Liver (tissue), 9 donors: ENCODE results near the gene CAMK1D. TPM values are rescaled to one million over a fixed set of nuclear protein-coding genes. Genes with fewer than 3 reads are reported as not detected.
A peak's percentile ranks its signal among the peaks of the same experiment; 100 is the strongest.

ENCODE experiments used
- DNase-seq: peaks from one replicate; pipeline ENCODE4 v3.0.0-alpha.2; 2017; ENCODE audit warnings: low spot score
- H3K27ac ChIP-seq, 2 donors: one replicate each; pipeline ENCODE4 v1.7.0; 2013; ENCODE audit warnings: inconsistent platforms in 2 of 2, low read length in 2 of 2, control low read depth in 1 of 2, low read depth in 1 of 2, mild to moderate bottlenecking in 1 of 2
- H3K27me3 ChIP-seq, 4 donors: one replicate each; pipeline versions ENCODE4 v1.6.1 to v1.7.0; 2013; ENCODE audit warnings: low read length in 3 of 4, inconsistent platforms in 1 of 4, mild to moderate bottlenecking in 1 of 4, moderate library complexity in 1 of 4; ENCODE audit not compliant: control insufficient read depth in 4 of 4, insufficient read depth in 4 of 4
- H3K36me3 ChIP-seq, 4 donors: one replicate each; pipeline versions ENCODE4 v1.6.1 to v1.7.0; 2013; ENCODE audit warnings: low read length in 3 of 4, mild to moderate bottlenecking in 3 of 4, low read depth in 1 of 4, moderate library complexity in 1 of 4; ENCODE audit not compliant: control insufficient read depth in 4 of 4, insufficient read depth in 3 of 4
- H3K4me1 ChIP-seq, 4 donors: one replicate each; pipeline versions ENCODE4 v1.6.1 to v1.7.0; 2013; ENCODE audit warnings: low read length in 3 of 4, mild to moderate bottlenecking in 3 of 4, moderate library complexity in 1 of 4; ENCODE audit not compliant: control insufficient read depth in 4 of 4, insufficient read depth in 4 of 4
- H3K4me3 ChIP-seq, 3 donors: one replicate each; pipeline versions ENCODE4 v1.6.1 to v1.7.0; 2013; ENCODE audit warnings: low read length in 3 of 3, control low read depth in 1 of 3, low read depth in 1 of 3, mild to moderate bottlenecking in 1 of 3
- H3K9ac ChIP-seq, 2 donors: one replicate each; pipeline ENCODE4 v1.7.0; 2013; ENCODE audit warnings: low read length in 2 of 2, mild to moderate bottlenecking in 2 of 2, moderate library complexity in 2 of 2, control low read depth in 1 of 2, low read depth in 1 of 2
- H3K9me3 ChIP-seq, 4 donors: one replicate each; pipeline versions ENCODE4 v1.6.1 to v1.7.0; 2013; ENCODE audit warnings: low read length in 3 of 4; ENCODE audit not compliant: control insufficient read depth in 4 of 4
- ATF3 ChIP-seq: IDR thresholded peaks from 2 replicates; pipeline ENCODE4 v1.6.1; 2016; ENCODE audit warnings: antibody characterized with exemption
- CTCF ChIP-seq: fragments of 150-350 bp; IDR thresholded peaks from 2 replicates; pipeline ENCODE4 v1.5.1; 2017; ENCODE audit warnings: improper control_type of control experiment, low read depth, low read length; ENCODE audit not compliant: missing input control
- EGR1 ChIP-seq, 2 donors: IDR thresholded peaks; 2 replicates each; pipeline ENCODE4 v1.6.1; 2016 to 2018; ENCODE audit warnings: antibody characterized with exemption in 2 of 2, low read depth in 2 of 2
- FOXA2 ChIP-seq: IDR thresholded peaks from 2 replicates; pipeline ENCODE4 v1.6.1; 2016; ENCODE audit warnings: antibody characterized with exemption
- HNF4A ChIP-seq, 2 donors: conservative IDR thresholded peaks; 2 replicates each; pipeline ENCODE4 v1.6.1; 2016; ENCODE audit warnings: antibody characterized with exemption in 2 of 2, mild to moderate bottlenecking in 2 of 2
- JUND ChIP-seq, 2 donors: IDR thresholded peaks; 2 replicates each; pipeline ENCODE4 v1.6.1; 2016; ENCODE audit warnings: antibody characterized with exemption in 2 of 2
- NR2F2 ChIP-seq: IDR thresholded peaks from 2 replicates; pipeline ENCODE4 v1.6.1; 2016; ENCODE audit warnings: antibody characterized with exemption
- SP1 ChIP-seq: IDR thresholded peaks from 2 replicates; pipeline ENCODE4 v1.6.1; 2018; ENCODE audit warnings: antibody characterized with exemption, mild to moderate bottlenecking
- WGBS: extraction: QIAGEN DNeasy Blood & Tissue Kit; methylation state at CpG from one replicate; pipeline ENCODE4 v1.1.7; 2013; 5-methylcytosine and 5-hydroxymethylcytosine counted together
- polyA plus RNA-seq, 2 donors: library from polyadenylated mRNA; stranded (reverse) in 1 of 2; unstranded in 1 of 2; fragments of 200-250 nt in 1 of 2; fragments of >200 nt in 1 of 2; fragmentation: Nextera tagmentation in 1 of 2; extraction: Ambion mirVana in 1 of 2; gene quantifications; one replicate each; pipeline versions ENCODE4 v1.2.1 to v1.2.3, GENCODE V29; 2013 to 2015
- total RNA-seq, 2 donors: library from RNA; depleted of rRNA; stranded (reverse); fragments of >200 nt; gene quantifications; one replicate each; pipeline ENCODE4 v1.2.3, GENCODE V29; 2014
- TF ChIP-seq, protein P1 (sequence below): IDR thresholded peaks from 2 replicates; pipeline ENCODE4 v1.6.1; 2016; ENCODE audit warnings: antibody characterized with exemption
- donor health status: healthy.
- donor health status: healthy.
- donor health status: healthy.
- donor health status: healthy.
- donor health status: healthy.

CAMK1D gene
- total and polyA plus RNA-seq, 4 donors: 2.7 to 10.1 (median 4.2) TPM

- no peak overlapping the region for H3K27ac ChIP-seq
- H3K36me3 ChIP-seq: peaks cover 0 to 1% (median 0%) of the 10 kb centered on the region in 4 donors
- no peaks in the 10 kb centered on the region for H3K4me1 ChIP-seq
- H3K4me3 ChIP-seq: no peak overlapping the region
- 73% methylated on average over 7 of the region's 7 CpGs for WGBS
- no peak for DNase-seq
- no peak overlapping the region for H3K9ac ChIP-seq
- H3K27me3 ChIP-seq: no peaks in the 10 kb centered on the region
- TF ChIP-seq CTCF (no peak), HNF4A (conservative IDR thresholded peaks at IDR 0.05) (peak in 1 of 2 donors; percentile 21), FOXA2 (no peak)
- H3K9me3 ChIP-seq: no peaks in the 10 kb centered on the region
These were observed 443.7 kb downstream of the CAMK1D start for GRCh38 chr10:12792889-12793556.

DNA sequence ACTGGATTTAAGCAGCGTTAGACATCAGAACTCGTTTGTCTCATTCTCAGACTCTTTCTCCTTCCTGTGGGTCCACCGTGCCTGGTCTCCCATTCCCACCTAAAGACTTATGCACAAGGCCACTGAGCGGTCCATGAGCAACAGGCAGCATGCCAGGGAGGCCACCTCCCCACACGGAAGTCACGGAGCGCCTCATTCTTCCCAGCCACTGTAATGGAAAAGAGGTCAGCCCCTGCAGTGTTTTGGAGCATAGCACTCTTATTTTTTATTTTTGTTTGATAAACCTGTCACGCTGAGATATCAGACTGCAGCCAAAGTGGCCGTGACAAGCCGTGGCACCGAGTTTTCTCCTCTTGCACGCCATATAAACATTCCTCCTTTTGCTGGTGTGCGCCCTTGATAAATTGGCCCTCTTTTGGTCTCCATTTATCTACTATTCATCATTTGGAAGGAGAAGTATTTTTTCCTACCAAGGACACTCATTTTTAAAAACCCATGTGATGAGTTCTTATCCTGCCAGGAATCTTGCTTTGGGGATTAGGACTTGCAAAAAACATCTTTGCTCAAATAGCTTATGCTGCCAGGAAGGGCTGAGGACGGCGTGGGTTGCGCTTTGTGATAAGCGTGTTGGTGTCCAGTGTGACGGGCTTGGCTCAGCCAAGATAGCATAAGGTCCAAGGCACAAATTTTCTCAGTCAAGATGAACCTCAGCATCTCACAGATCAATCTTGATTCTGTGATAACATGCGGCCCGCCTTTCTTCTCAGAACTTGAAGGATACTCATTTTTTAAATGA lies 446.2 kb downstream of the CAMK1D start:
- Histone ChIP-seq H3K27ac (no peak overlapping the region), H3K36me3 (peaks cover 0 to 1% (median 0%) of the 10 kb centered on the region in 4 donors), H3K9ac (no peak overlapping the region), H3K4me3 (no peak overlapping the region), H3K9me3 (no peaks in the 10 kb centered on the region), H3K27me3 (no peaks in the 10 kb centered on the region), H3K4me1 (no peaks in the 10 kb centered on the region)
- TF ChIP-seq ATF3 (no peak), CTCF (no peak), JUND (IDR thresholded peaks at IDR 0.05) (no peak), NR2F2 (no peak), EGR1 (IDR thresholded peaks at IDR 0.05; ENCODE audit: low read depth in 2 of 2) (no peak), SP1 (no peak), FOXA2 (no peak)
- TF ChIP-seq, protein P1, sequence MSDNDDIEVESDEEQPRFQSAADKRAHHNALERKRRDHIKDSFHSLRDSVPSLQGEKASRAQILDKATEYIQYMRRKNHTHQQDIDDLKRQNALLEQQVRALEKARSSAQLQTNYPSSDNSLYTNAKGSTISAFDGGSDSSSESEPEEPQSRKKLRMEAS: no peak
- 93% methylated on average over 20 of the region's 20 CpGs for WGBS
- no peak for DNase-seq
